GM19099 (cell line): ENCODE data around the gene NISCH.

ENCODE experiments used
- POLR2A ChIP-seq: IDR thresholded peaks from 3 replicates; pipeline ENCODE4 v1.6.1; 2011; ENCODE audit warnings: low read depth; ENCODE audit not compliant: insufficient read length; ENCODE audit errors: extremely low read depth

NISCH gene

GRCh38 chr3:52517796-52518722 is 62.7 kb downstream of the NISCH start:
- no peak for TF ChIP-seq POLR2A

GRCh38 chr3:52518723-52519444 is 63.5 kb downstream of the NISCH start:
- no peak for TF ChIP-seq POLR2A

- TF ChIP-seq POLR2A = no peak
Observed at GRCh38 chr3:52519445-52520140, 64.2 kb downstream of the NISCH start.

GRCh38 chr3:52520141-52520667 is 64.8 kb downstream of the NISCH start:
- no peak for TF ChIP-seq POLR2A

- no peak for TF ChIP-seq POLR2A
Observed at GRCh38 chr3:52520716-52521487, 65.5 kb downstream of the NISCH start.

- no peak for TF ChIP-seq POLR2A
Observed at GRCh38 chr3:52521488-52521824, 66.1 kb downstream of the NISCH start.

GRCh38 chr3:52521881-52522650 is 66.7 kb downstream of the NISCH start:
- TF ChIP-seq POLR2A = no peak

GRCh38 chr3:52522651-52523251 is 67.3 kb downstream of the NISCH start:
- no peak for TF ChIP-seq POLR2A

GRCh38 chr3:52523386-52524257 is 68.2 kb downstream of the NISCH start:
- no peak for TF ChIP-seq POLR2A

- TF ChIP-seq POLR2A = no peak
Observed at GRCh38 chr3:52524258-52524751, 68.9 kb downstream of the NISCH start.

- TF ChIP-seq POLR2A = no peak
Observed at GRCh38 chr3:52524752-52525679, 69.6 kb downstream of the NISCH start.

GRCh38 chr3:52525680-52526561 is 70.5 kb downstream of the NISCH start:
- TF ChIP-seq POLR2A = no peak
